ENCODE results near the gene CRYAB.
A peak's percentile ranks its signal among the peaks of the same experiment; 100 is the strongest.
"Not testable (repeated sequence)": the region's sequence is repeated elsewhere in the genome, so short reads cannot be mapped to it uniquely, and the experiment has no call there.

Gene CRYAB

GRCh38 chr11:111939836-111940604 is 28.4 kb upstream of the CRYAB start:
- H3K4me3 Mint-ChIP-seq, result no peak overlapping the region

GRCh38 chr11:111938687-111939160 is 27.2 kb upstream of the CRYAB start:
- Mint-ChIP-seq H3K4me3 (peak overlapping the region; percentile 69), H3K9me3 (no peaks in the 10 kb centered on the region), H3K4me1 (ENCODE audit: low read depth) (peaks cover 37% of the 10 kb centered on the region), H3K36me3 (ENCODE audit: low read depth) (no peaks in the 10 kb centered on the region), H3K27me3 (ENCODE audit: low read depth) (no peaks in the 10 kb centered on the region), H3K27ac (peak overlapping the region; percentile 80)

More at GRCh38 chr11:111939836-111940604, 28.4 kb upstream of the CRYAB start:
- no peak overlapping the region for H3K27ac Mint-ChIP-seq
- H3K27me3 Mint-ChIP-seq (ENCODE audit: low read depth), result no peaks in the 10 kb centered on the region
- H3K9me3 Mint-ChIP-seq, result no peaks in the 10 kb centered on the region
- peaks cover 47% of the 10 kb centered on the region for H3K4me1 Mint-ChIP-seq (ENCODE audit: low read depth)
- peaks cover 4% of the 10 kb centered on the region for H3K36me3 Mint-ChIP-seq (ENCODE audit: low read depth)

GRCh38 chr11:111937844-111938243 is 26.3 kb upstream of the CRYAB start:
- Mint-ChIP-seq H3K9me3 (no peaks in the 10 kb centered on the region), H3K4me3 (peak overlapping the region; percentile 69), H3K36me3 (ENCODE audit: low read depth) (no peaks in the 10 kb centered on the region), H3K27me3 (ENCODE audit: low read depth) (no peaks in the 10 kb centered on the region), H3K27ac (peak overlapping the region; percentile 80), H3K4me1 (ENCODE audit: low read depth) (peaks cover 37% of the 10 kb centered on the region)

GRCh38 chr11:111937461-111937769 is 25.8 kb upstream of the CRYAB start:
- peak overlapping the region; percentile 80 for H3K27ac Mint-ChIP-seq

GRCh38 chr11:111936040-111936540 is 24.5 kb upstream of the CRYAB start:
- H3K9me3 Mint-ChIP-seq, result no peaks in the 10 kb centered on the region
- no peaks in the 10 kb centered on the region for H3K27me3 Mint-ChIP-seq (ENCODE audit: low read depth)
- peak overlapping the region; percentile 35 for H3K4me3 Mint-ChIP-seq
- no peaks in the 10 kb centered on the region for H3K36me3 Mint-ChIP-seq (ENCODE audit: low read depth)
- peaks cover 41% of the 10 kb centered on the region for H3K4me1 Mint-ChIP-seq (ENCODE audit: low read depth)
- peak overlapping the region; percentile 71 for H3K27ac Mint-ChIP-seq

More at GRCh38 chr11:111937461-111937769, 25.8 kb upstream of the CRYAB start:
- Mint-ChIP-seq H3K4me1 (ENCODE audit: low read depth) (peaks cover 41% of the 10 kb centered on the region), H3K36me3 (ENCODE audit: low read depth) (no peaks in the 10 kb centered on the region), H3K4me3 (peak overlapping the region; percentile 69), H3K27me3 (ENCODE audit: low read depth) (no peaks in the 10 kb centered on the region), H3K9me3 (no peaks in the 10 kb centered on the region)

GRCh38 chr11:111935317-111936039 is 23.9 kb upstream of the CRYAB start:
- H3K27ac Mint-ChIP-seq, result peak overlapping the region; percentile 71
- H3K4me1 Mint-ChIP-seq (ENCODE audit: low read depth), result peaks cover 41% of the 10 kb centered on the region
- no peaks in the 10 kb centered on the region for H3K27me3 Mint-ChIP-seq (ENCODE audit: low read depth)
- H3K4me3 Mint-ChIP-seq, result peak overlapping the region; percentile 35
- H3K9me3 Mint-ChIP-seq, result no peaks in the 10 kb centered on the region
- no peaks in the 10 kb centered on the region for H3K36me3 Mint-ChIP-seq (ENCODE audit: low read depth)

- H3K4me3 Mint-ChIP-seq, result no peak overlapping the region
- no peaks in the 10 kb centered on the region for H3K36me3 Mint-ChIP-seq (ENCODE audit: low read depth)
- H3K27me3 Mint-ChIP-seq (ENCODE audit: low read depth), result no peaks in the 10 kb centered on the region
- H3K4me1 Mint-ChIP-seq (ENCODE audit: low read depth), result peaks cover 38% of the 10 kb centered on the region
- H3K27ac Mint-ChIP-seq, result no peak overlapping the region
- H3K9me3 Mint-ChIP-seq, result no peaks in the 10 kb centered on the region
These were observed 22.7 kb upstream of the CRYAB start for GRCh38 chr11:111934306-111934705.

GRCh38 chr11:111933872-111934271 is 22.3 kb upstream of the CRYAB start:
- Mint-ChIP-seq H3K4me3 (no peak overlapping the region), H3K36me3 (ENCODE audit: low read depth) (no peaks in the 10 kb centered on the region), H3K9me3 (no peaks in the 10 kb centered on the region), H3K4me1 (ENCODE audit: low read depth) (peaks cover 36% of the 10 kb centered on the region), H3K27me3 (ENCODE audit: low read depth) (no peaks in the 10 kb centered on the region), H3K27ac (no peak overlapping the region)

- H3K27ac Mint-ChIP-seq; H3K4me3 Mint-ChIP-seq; H3K36me3 Mint-ChIP-seq (ENCODE audit: low read depth); H3K27me3 Mint-ChIP-seq (ENCODE audit: low read depth); H3K9me3 Mint-ChIP-seq: not testable (repeated sequence)
- H3K4me1 Mint-ChIP-seq (ENCODE audit: low read depth), result peaks cover 29% of the 10 kb centered on the region
These were observed 21.6 kb upstream of the CRYAB start for GRCh38 chr11:111933176-111933575.

GRCh38 chr11:111932611-111932950 is 21.0 kb upstream of the CRYAB start:
- H3K27me3 Mint-ChIP-seq (ENCODE audit: low read depth), result no peaks in the 10 kb centered on the region
- H3K4me1 Mint-ChIP-seq (ENCODE audit: low read depth), result peaks cover 23% of the 10 kb centered on the region
- no peaks in the 10 kb centered on the region for H3K36me3 Mint-ChIP-seq (ENCODE audit: low read depth)
- peak overlapping the region; percentile 2 for H3K4me3 Mint-ChIP-seq
- H3K9me3 Mint-ChIP-seq, result no peaks in the 10 kb centered on the region
- H3K27ac Mint-ChIP-seq, result peak overlapping the region; percentile 4

GRCh38 chr11:111930472-111930871 is 18.9 kb upstream of the CRYAB start:
- Mint-ChIP-seq H3K9me3 (no peaks in the 10 kb centered on the region), H3K27me3 (ENCODE audit: low read depth) (no peaks in the 10 kb centered on the region), H3K36me3 (ENCODE audit: low read depth) (no peaks in the 10 kb centered on the region), H3K4me1 (ENCODE audit: low read depth) (peaks cover 19% of the 10 kb centered on the region), H3K27ac (no peak overlapping the region), H3K4me3 (no peak overlapping the region)

- Mint-ChIP-seq H3K4me1 (ENCODE audit: low read depth) (peaks cover 9% of the 10 kb centered on the region), H3K36me3 (ENCODE audit: low read depth) (no peaks in the 10 kb centered on the region), H3K27me3 (ENCODE audit: low read depth) (peaks cover 6% of the 10 kb centered on the region), H3K4me3 (peak overlapping the region; percentile 83), H3K9me3 (no peaks in the 10 kb centered on the region), H3K27ac (peak overlapping the region; percentile 82)
These were observed 15.2 kb upstream of the CRYAB start for GRCh38 chr11:111926505-111927391.

GRCh38 chr11:111925953-111926352 is 14.4 kb upstream of the CRYAB start:
- H3K27ac Mint-ChIP-seq, result peak overlapping the region; percentile 63

GRCh38 chr11:111923951-111924350 is 12.4 kb upstream of the CRYAB start:
- Mint-ChIP-seq H3K4me1 (ENCODE audit: low read depth) (peaks cover 9% of the 10 kb centered on the region), H3K9me3 (no peaks in the 10 kb centered on the region), H3K27me3 (ENCODE audit: low read depth) (peaks cover 15% of the 10 kb centered on the region), H3K4me3 (no peak overlapping the region), H3K27ac (no peak overlapping the region), H3K36me3 (ENCODE audit: low read depth) (no peaks in the 10 kb centered on the region)

More at GRCh38 chr11:111925953-111926352, 14.4 kb upstream of the CRYAB start:
- peak overlapping the region; percentile 83 for H3K4me3 Mint-ChIP-seq
- peaks cover 9% of the 10 kb centered on the region for H3K4me1 Mint-ChIP-seq (ENCODE audit: low read depth)
- peaks cover 12% of the 10 kb centered on the region for H3K27me3 Mint-ChIP-seq (ENCODE audit: low read depth)
- H3K36me3 Mint-ChIP-seq (ENCODE audit: low read depth), result no peaks in the 10 kb centered on the region
- no peaks in the 10 kb centered on the region for H3K9me3 Mint-ChIP-seq

Data from T-helper 1 cell treated with Interleukin-12 subunit alpha and Interleukin-12 subunit beta and Interleukin-4 antibody, amounts not matched to agents 30 μg/mL and 1 μg/mL, for 36 hours (primary cell).